HEK293 (cell line): ENCODE measurements around the gene KRT24.

Source experiments
- CTCF ChIA-PET: fragments of 350-600 bp; formaldehyde crosslinking; extraction: SDS; loops from one replicate; lab custom pipeline; 2021; ENCODE audit warnings: antibody characterized with exemption; lab: Yijun Ruan, JAX
- POLR2A ChIA-PET: fragments of 300-600 bp; formaldehyde crosslinking; extraction: SDS; loops from one replicate; lab custom pipeline; 2020; ENCODE audit warnings: antibody characterized with exemption, inconsistent platforms; lab: Yijun Ruan, JAX
- H3K27ac ChIP-seq: fragments of 200-500 bp; sonication (Bioruptor generic); 2 replicates; pipeline ENCODE4 v1.5.1; 2014; ENCODE audit warnings: low read depth, low read length, control low read depth, inconsistent platforms; ENCODE audit errors: extremely low read depth
- H3K36me3 ChIP-seq, 2 experiments: fragments of 200-500 bp in 1 of 2; sonication (Bioruptor generic) in 1 of 2; 1 replicate in 1 of 2; 2 replicates in 1 of 2; pipeline ENCODE4 v1.5.1; 2014 to 2017; ENCODE audit warnings: inconsistent platforms in 2 of 2, low read length in 2 of 2; ENCODE audit not compliant: control insufficient read depth in 2 of 2, insufficient read depth in 1 of 2
- H3K4me1 ChIP-seq: fragments of 200-500 bp; sonication (Bioruptor generic); 2 replicates; pipeline ENCODE4 v1.5.1; 2014; ENCODE audit warnings: mild to moderate bottlenecking, low read length, inconsistent platforms; ENCODE audit not compliant: control insufficient read depth, insufficient read depth
- H3K4me3 ChIP-seq: 2 replicates; pipeline ENCODE4 v1.5.1; 2011; ENCODE audit warnings: low read depth, mild to moderate bottlenecking, control low read depth, low read length, moderate library complexity
- H3K9me3 ChIP-seq: fragments of 200-500 bp; sonication (Bioruptor generic); 2 replicates; pipeline ENCODE4 v1.5.1; 2014; ENCODE audit warnings: low read depth, low read length, inconsistent platforms; ENCODE audit not compliant: control insufficient read depth, insufficient read depth
- HOXA7 ChIP-seq: sonication (generic); formaldehyde crosslinking; IDR thresholded peaks from 2 replicates; pipeline ENCODE4 v1.8.1; 2022; ENCODE audit warnings: missing genetic modification reagents, borderline replicate concordance
- INSM2 ChIP-seq: fragments of 450-650 bp; formaldehyde crosslinking; IDR thresholded peaks from 2 replicates; pipeline ENCODE4 v1.5.1; 2016; ENCODE audit warnings: missing biosample characterization, missing genetic modification characterization
- KLF17 ChIP-seq: fragments of 450-650 bp; formaldehyde crosslinking; IDR thresholded peaks from 2 replicates; pipeline ENCODE4 v1.5.1; 2016; ENCODE audit warnings: missing biosample characterization, missing genetic modification characterization
- PRDM10 ChIP-seq: fragments of 450-650 bp; formaldehyde crosslinking; IDR thresholded peaks from 2 replicates; pipeline ENCODE4 v1.5.1; 2016; ENCODE audit warnings: missing biosample characterization, missing genetic modification characterization
- ZBTB7A ChIP-seq: fragments of 450-650 bp; formaldehyde crosslinking; IDR thresholded peaks from 2 replicates; pipeline ENCODE4 v1.5.1; 2016; ENCODE audit warnings: low read depth, missing biosample characterization, missing genetic modification characterization
- ZFHX2 ChIP-seq: fragments of 450-650 bp; formaldehyde crosslinking; conservative IDR thresholded peaks from 2 replicates; pipeline ENCODE4 v1.5.1; 2016; ENCODE audit warnings: missing biosample characterization, missing genetic modification characterization
- ZNF174 ChIP-seq: fragments of 450-650 bp; formaldehyde crosslinking; IDR thresholded peaks from 2 replicates; pipeline ENCODE4 v1.5.0; 2017; ENCODE audit warnings: missing biosample characterization, mild to moderate bottlenecking, missing genetic modification characterization
- ZNF311 ChIP-seq: fragments of 450-650 bp; formaldehyde crosslinking; IDR thresholded peaks from 2 replicates; pipeline ENCODE4 v1.5.1; 2017; ENCODE audit warnings: missing biosample characterization, missing genetic modification characterization, borderline replicate concordance
- ZNF341 ChIP-seq: fragments of 450-650 bp; formaldehyde crosslinking; IDR thresholded peaks from 2 replicates; pipeline ENCODE4; 2016; ENCODE audit warnings: low read depth, missing biosample characterization, missing genetic modification characterization
- ZNF398 ChIP-seq: fragments of 450-650 bp; formaldehyde crosslinking; IDR thresholded peaks from 2 replicates; pipeline ENCODE4 v1.5.1; 2017; ENCODE audit warnings: missing biosample characterization, missing genetic modification characterization
- ZNF426 ChIP-seq: fragments of 450-650 bp; formaldehyde crosslinking; IDR thresholded peaks from 2 replicates; pipeline ENCODE4 v1.5.1; 2017; ENCODE audit warnings: missing biosample characterization, missing genetic modification characterization, mild to moderate bottlenecking, inconsistent platforms, moderate library complexity
- ZNF433 ChIP-seq: fragments of 450-650 bp; formaldehyde crosslinking; IDR thresholded peaks from 2 replicates; pipeline ENCODE4 v1.5.1; 2016; ENCODE audit warnings: missing biosample characterization, missing genetic modification characterization, low read depth
- ZNF449 ChIP-seq: fragments of 450-650 bp; formaldehyde crosslinking; IDR thresholded peaks from 2 replicates; pipeline ENCODE4 v1.5.1; 2017; ENCODE audit warnings: missing biosample characterization, mild to moderate bottlenecking, missing genetic modification characterization, moderate library complexity
- ZNF48 ChIP-seq: fragments of 450-650 bp; formaldehyde crosslinking; IDR thresholded peaks from 2 replicates; pipeline ENCODE4 v1.5.1; 2016; ENCODE audit warnings: missing biosample characterization, missing genetic modification characterization
- ZNF514 ChIP-seq: fragments of 450-650 bp; formaldehyde crosslinking; IDR thresholded peaks from 2 replicates; pipeline ENCODE4 v1.5.1; 2016; ENCODE audit warnings: missing biosample characterization, missing genetic modification characterization
- ZNF580 ChIP-seq: fragments of 450-650 bp; formaldehyde crosslinking; IDR thresholded peaks from 2 replicates; pipeline ENCODE4 v1.5.1; 2016; ENCODE audit warnings: missing biosample characterization, missing genetic modification characterization
- ZNF639 ChIP-seq: fragments of 450-650 bp; formaldehyde crosslinking; IDR thresholded peaks from 2 replicates; pipeline ENCODE4 v1.5.1; 2016; ENCODE audit warnings: missing biosample characterization, missing genetic modification characterization
- ZNF707 ChIP-seq: fragments of 450-650 bp; formaldehyde crosslinking; IDR thresholded peaks from 2 replicates; pipeline ENCODE4 v1.5.1; 2016; ENCODE audit warnings: missing biosample characterization, missing genetic modification characterization
- ZSCAN16 ChIP-seq: fragments of 450-650 bp; formaldehyde crosslinking; IDR thresholded peaks from 2 replicates; pipeline ENCODE4 v1.5.1; 2016; ENCODE audit warnings: missing biosample characterization, missing genetic modification characterization
- ZXDB ChIP-seq: fragments of 450-650 bp; formaldehyde crosslinking; IDR thresholded peaks from 2 replicates; pipeline ENCODE4 v1.5.1; 2016; ENCODE audit warnings: missing biosample characterization, missing genetic modification characterization

KRT24 gene

GRCh38 chr17:40734018-40734417 lies 30.5 kb upstream of the KRT24 start:
- Histone ChIP-seq H3K27ac (no peak overlapping the region), H3K4me1 (no peaks in the 10 kb centered on the region), H3K4me3 (no peak overlapping the region), H3K9me3 (no peaks in the 10 kb centered on the region), H3K36me3 (no peaks in the 10 kb centered on the region)
- ChIA-PET CTCF (interaction anchor here (0.6 kb wide), 1 partner anchor 18 kb away, joined by 3 read pairs; no protein-coding TSS in a partner anchor), POLR2A (no interaction called here)
- TF ChIP-seq INSM2 (no peak), ZSCAN16 (tag by site-specific recombination) (no peak)

GRCh38 chr17:40730970-40731369 lies 27.4 kb upstream of the KRT24 start:
- Histone ChIP-seq H3K4me1 (no peaks in the 10 kb centered on the region), H3K9me3 (no peaks in the 10 kb centered on the region), H3K36me3 (no peaks in the 10 kb centered on the region), H3K4me3 (no peak overlapping the region), H3K27ac (no peak overlapping the region)
- no peak for TF ChIP-seq ZNF580 (tag by site-specific recombination)
- no peak for TF ChIP-seq ZNF48 (tag by site-specific recombination)
- TF ChIP-seq ZNF449 (tag by site-specific recombination): no peak
- TF ChIP-seq ZNF341 (tag by site-specific recombination): no peak
- no peak for TF ChIP-seq ZNF398 (tag by site-specific recombination)
- TF ChIP-seq ZNF639 (tag by site-specific recombination): no peak
- no peak for TF ChIP-seq INSM2
- TF ChIP-seq ZNF174: no peak
- no peak for TF ChIP-seq KLF17 (tag by site-specific recombination)
- TF ChIP-seq ZXDB (tag by site-specific recombination): no peak
- no peak for TF ChIP-seq ZNF514
- TF ChIP-seq ZFHX2 (tag by site-specific recombination): no peak
- no peak for TF ChIP-seq PRDM10
- no peak for TF ChIP-seq HOXA7 (CRISPR knock-in tag)
- no peak for TF ChIP-seq ZNF433
- TF ChIP-seq ZNF707: no peak
- TF ChIP-seq ZNF426 (tag by site-specific recombination): no peak
- TF ChIP-seq ZBTB7A (tag by site-specific recombination): no peak
- TF ChIP-seq ZNF311 (tag by site-specific recombination): no peak
- ChIA-PET POLR2A (interaction anchor here (0.7 kb wide), 1 partner anchor 84 kb away, joined by 3 read pairs; the partner anchor contains the start of gene SMARCE1), CTCF (no interaction called here)
